Activated naive CD4-positive, alpha-beta T cell treated with anti-CD3 and anti-CD28 coated beads, Interleukin-2, amount 50 U/mL, for 72 hours (primary cell): Measurements from ENCODE around the gene TRMT10B. TPM values are rescaled to one million over a fixed set of nuclear protein-coding genes. Genes with fewer than 3 reads are reported as not detected.
"Not testable (repeated sequence)": the region's sequence is repeated elsewhere in the genome, so short reads cannot be mapped to it uniquely, and the experiment has no call there.

Source experiments
- ATAC-seq, 2 donors: fragments of 150-1000 bp; cut with Tn5 transposase; 2 replicates each; pipeline ENCODE4 v1.10.0; 2021; ENCODE audit warnings: mild to moderate bottlenecking in 2 of 2, moderate library complexity in 2 of 2
- DNase-seq, 2 donors: peaks; one replicate each; pipeline ENCODE4 v3.0.0; 2021 to 2022; ENCODE audit warnings: low spot score in 2 of 2
- H3K27ac Mint-ChIP-seq, 2 donors: one replicate each; pipeline ENCODE4 v1.8.0; 2022; ENCODE audit warnings: mild to moderate bottlenecking in 2 of 2, mixed read lengths in 2 of 2
- H3K36me3 Mint-ChIP-seq, 2 donors: one replicate each; pipeline ENCODE4 v1.8.0; 2022; ENCODE audit warnings: mixed read lengths in 2 of 2
- H3K9me3 Mint-ChIP-seq, 2 donors: one replicate each; pipeline ENCODE4 v1.8.0; 2022; ENCODE audit warnings: mixed read lengths in 2 of 2
- total RNA-seq, 2 donors: library from RNA; stranded (reverse); gene quantifications; one replicate each; pipeline ENCODE4 v1.2.3, GENCODE V29; 2022

The TRMT10B gene
- total RNA-seq, 2 donors from 2014 or later = 7.8 to 14.3 TPM

DNA sequence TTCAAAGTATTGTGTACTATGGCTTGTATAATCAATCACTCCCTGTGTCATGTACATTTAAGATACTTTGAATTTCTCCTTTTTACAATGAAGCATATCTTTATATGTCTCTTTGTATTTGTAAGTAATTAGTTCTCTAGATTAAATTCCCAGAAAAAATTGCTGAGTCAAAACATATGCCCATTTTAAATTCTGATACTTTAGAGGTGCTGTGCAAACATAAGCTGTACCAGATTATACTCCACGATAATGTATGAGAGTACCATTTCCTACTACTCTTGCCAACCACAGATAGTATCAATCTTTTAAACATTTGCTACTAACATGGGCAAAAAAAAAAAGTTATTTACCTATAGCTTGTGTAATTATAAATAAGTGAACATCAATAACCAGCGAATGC is 65.2 kb downstream of the TRMT10B start:
- ATAC-seq (no peak), DNase-seq (no peak)
- Mint-ChIP-seq H3K9me3 (no peaks in the 10 kb centered on the region), H3K36me3 (peaks cover 9 to 33% of the 10 kb centered on the region in 2 donors), H3K27ac (no peak overlapping the region)

DNA sequence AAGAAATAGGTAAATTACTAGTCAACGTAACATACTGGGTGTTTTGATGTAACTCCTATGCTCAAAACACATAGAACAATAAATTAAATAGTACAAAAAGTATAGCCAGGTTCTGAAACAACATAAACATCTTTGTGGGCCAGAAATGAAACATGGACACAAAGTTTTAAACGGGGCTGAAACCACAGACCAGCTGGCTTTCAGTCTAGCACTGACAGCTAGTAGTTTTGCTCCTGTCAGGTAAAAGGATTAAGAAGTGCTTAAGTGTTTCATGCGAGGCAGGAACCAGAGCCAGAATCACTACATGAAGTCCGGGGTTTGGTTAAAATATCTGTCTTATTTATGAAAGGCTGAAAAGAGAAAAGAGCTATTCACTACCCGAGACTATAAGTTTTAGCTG is 66.5 kb downstream of the TRMT10B start:
- no peak for ATAC-seq
- peaks cover 9 to 41% of the 10 kb centered on the region in 2 donors for H3K36me3 Mint-ChIP-seq
- H3K9me3 Mint-ChIP-seq = no peaks in the 10 kb centered on the region
- no peak for DNase-seq
- H3K27ac Mint-ChIP-seq = no peak overlapping the region

DNA sequence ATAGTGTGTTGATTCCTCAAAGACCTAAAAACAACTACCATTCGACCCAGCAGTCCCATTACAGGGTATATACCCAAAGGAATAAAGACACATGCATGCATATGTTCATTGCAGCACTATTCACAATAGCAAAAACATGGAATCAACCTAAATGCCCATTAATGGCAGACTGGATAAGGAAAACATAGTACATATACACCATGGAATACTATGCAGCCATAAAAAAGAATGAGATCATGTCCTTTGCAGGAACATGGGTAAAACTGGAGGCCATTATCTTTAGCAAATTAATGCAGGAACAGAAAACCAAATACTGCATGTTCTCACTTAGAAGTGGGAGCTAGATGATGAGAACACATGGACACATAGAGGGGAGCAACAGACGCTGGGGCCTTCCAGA is 71.6 kb downstream of the TRMT10B start:
- Mint-ChIP-seq H3K27ac (peak overlapping the region in 1 of 2 donors; percentile 14), H3K36me3 (peaks cover 9 to 43% of the 10 kb centered on the region in 2 donors)
- not testable (repeated sequence) for ATAC-seq, H3K9me3 Mint-ChIP-seq, DNase-seq

DNA sequence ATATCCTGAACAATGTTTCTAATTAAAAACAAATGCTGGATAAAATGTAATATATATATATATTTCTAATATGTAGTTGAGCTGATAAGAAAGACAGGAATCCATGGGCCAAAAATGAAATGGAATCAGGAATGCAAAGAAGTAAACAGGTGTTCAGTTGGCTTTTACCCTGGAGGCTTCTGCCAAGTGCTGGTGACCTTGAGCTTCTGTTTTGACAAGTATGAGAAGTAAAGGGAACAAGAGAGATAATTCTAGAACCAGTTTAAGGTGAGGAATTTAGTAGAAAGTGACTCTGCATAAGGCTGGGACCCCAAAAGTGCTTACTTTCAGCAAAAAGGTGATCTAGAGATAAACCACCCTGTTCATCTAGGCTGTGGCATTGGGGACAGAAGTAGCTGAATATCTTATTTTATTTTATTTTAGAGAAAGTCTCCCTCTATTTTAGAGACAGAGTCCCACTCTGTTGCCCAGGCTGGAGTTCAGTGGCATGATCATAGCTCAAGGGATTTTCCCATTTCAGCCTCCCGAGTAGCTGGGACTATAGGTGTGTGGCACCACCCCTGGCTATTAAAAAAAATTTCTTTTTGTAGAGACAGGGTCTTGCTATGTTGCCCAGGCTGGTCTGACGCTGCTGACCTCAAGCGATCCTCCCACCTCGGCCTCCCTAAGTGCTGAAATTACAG is 74.0 kb downstream of the TRMT10B start:
- ATAC-seq (no peak), DNase-seq (no peak)
- H3K9me3 Mint-ChIP-seq = no peaks in the 10 kb centered on the region
- no peak overlapping the region for H3K27ac Mint-ChIP-seq
- peaks cover 0 to 19% of the 10 kb centered on the region in 2 donors for H3K36me3 Mint-ChIP-seq

Other genes with a start within 250 kb of the TRMT10B start
- 1 to 10 TPM; 1.3 to 1.4 TPM for gene FBXO10, start 177.4 kb upstream of the TRMT10B start, total RNA-seq
- 100 to 1,000 TPM in 1 of 2 donors, 10 to 100 TPM in 1; 76.4 to 123 TPM for gene TOMM5, start 161.2 kb upstream of the TRMT10B start, total RNA-seq
- gene FRMPD1, start 102.9 kb upstream of the TRMT10B start, total RNA-seq = not detected
- gene EXOSC3, start 31.3 kb downstream of the TRMT10B start, total RNA-seq = 100 to 1,000 TPM in 1 of 2 donors, 10 to 100 TPM in 1; 79.3 to 106 TPM
- gene DCAF10, start 47.0 kb downstream of the TRMT10B start, total RNA-seq = 10 to 100 TPM in 1 of 2 donors, 1 to 10 TPM in 1; 6.9 to 17.4 TPM
- gene SLC25A51, start 150.3 kb downstream of the TRMT10B start, total RNA-seq = 10 to 100 TPM; 20.2 to 24.5 TPM